AG04449 (cell line): ENCODE measurements around the gene LCTL.
A peak's percentile ranks its signal among the peaks of the same experiment; 100 is the strongest.

Experiments
- CTCF ChIA-PET: fragments of 350-600 bp; formaldehyde crosslinking; extraction: SDS; loops from one replicate; lab custom pipeline; 2021; ENCODE audit warnings: antibody characterized with exemption; lab: Yijun Ruan, JAX
- POLR2A ChIA-PET: fragments of 400-600, 350-600 bp; formaldehyde crosslinking; extraction: SDS; loops from one replicate; lab custom pipeline; 2020; ENCODE audit warnings: antibody characterized with exemption, inconsistent platforms; lab: Yijun Ruan, JAX
- DNase-seq: peaks from one replicate; pipeline ENCODE4 v3.0.0-alpha.2; 2010; ENCODE audit warnings: low read depth, low spot score
- H3K4me3 ChIP-seq: 2 replicates; pipeline ENCODE4 v1.5.1; 2011; ENCODE audit warnings: low read depth, mild to moderate bottlenecking, control low read depth, low read length
- TF ChIP-seq, protein P1 (sequence below): IDR thresholded peaks from one replicate; pipeline ENCODE4 v1.5.1; 2011; ENCODE audit warnings: mild to moderate bottlenecking, moderate library complexity, low read length, control low read depth, inconsistent platforms; ENCODE audit not compliant: insufficient read depth; ENCODE audit errors: missing control alignments

Gene LCTL

DNA sequence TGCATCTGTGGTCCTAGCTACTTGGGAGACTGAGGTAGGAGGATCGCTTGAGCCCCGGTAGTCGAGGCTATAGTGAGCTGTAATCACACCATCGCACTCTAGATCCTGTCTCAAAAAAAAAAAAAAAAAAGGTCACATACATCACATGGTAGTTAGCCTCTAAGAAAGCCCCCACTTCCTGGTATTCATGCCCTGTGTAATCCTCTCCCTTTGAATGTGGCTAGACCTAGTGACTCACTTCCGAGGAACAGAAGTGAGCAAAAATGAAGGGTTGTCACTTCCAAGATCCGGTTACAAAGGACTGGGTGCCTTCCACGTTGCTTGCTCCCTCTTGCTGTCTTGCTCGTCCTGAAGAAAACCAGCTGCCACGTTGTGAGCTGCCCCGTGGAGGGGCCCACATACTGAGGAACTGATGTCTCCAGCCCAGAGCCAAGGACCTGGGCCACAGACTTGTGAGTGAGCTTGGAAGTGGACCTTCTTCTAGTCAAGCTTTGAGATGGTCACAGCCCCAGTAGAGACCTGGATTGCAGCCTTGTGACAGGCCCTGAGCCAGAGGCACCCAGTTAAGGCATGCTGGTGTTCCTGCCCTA, 12.6 kb upstream of the LCTL start:
- no peak for DNase-seq
- POLR2A ChIA-PET: no interaction called here
- CTCF ChIA-PET: interaction anchor here (0.8 to 9.7 kb wide), 3 partner anchors 11 to 274 kb away, joined by 3 to 88 read pairs (median 3); partner anchors contain the start of gene LCTL
- H3K4me3 ChIP-seq: no peak overlapping the region
- TF ChIP-seq, protein P1, sequence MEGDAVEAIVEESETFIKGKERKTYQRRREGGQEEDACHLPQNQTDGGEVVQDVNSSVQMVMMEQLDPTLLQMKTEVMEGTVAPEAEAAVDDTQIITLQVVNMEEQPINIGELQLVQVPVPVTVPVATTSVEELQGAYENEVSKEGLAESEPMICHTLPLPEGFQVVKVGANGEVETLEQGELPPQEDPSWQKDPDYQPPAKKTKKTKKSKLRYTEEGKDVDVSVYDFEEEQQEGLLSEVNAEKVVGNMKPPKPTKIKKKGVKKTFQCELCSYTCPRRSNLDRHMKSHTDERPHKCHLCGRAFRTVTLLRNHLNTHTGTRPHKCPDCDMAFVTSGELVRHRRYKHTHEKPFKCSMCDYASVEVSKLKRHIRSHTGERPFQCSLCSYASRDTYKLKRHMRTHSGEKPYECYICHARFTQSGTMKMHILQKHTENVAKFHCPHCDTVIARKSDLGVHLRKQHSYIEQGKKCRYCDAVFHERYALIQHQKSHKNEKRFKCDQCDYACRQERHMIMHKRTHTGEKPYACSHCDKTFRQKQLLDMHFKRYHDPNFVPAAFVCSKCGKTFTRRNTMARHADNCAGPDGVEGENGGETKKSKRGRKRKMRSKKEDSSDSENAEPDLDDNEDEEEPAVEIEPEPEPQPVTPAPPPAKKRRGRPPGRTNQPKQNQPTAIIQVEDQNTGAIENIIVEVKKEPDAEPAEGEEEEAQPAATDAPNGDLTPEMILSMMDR: no peak

DNA sequence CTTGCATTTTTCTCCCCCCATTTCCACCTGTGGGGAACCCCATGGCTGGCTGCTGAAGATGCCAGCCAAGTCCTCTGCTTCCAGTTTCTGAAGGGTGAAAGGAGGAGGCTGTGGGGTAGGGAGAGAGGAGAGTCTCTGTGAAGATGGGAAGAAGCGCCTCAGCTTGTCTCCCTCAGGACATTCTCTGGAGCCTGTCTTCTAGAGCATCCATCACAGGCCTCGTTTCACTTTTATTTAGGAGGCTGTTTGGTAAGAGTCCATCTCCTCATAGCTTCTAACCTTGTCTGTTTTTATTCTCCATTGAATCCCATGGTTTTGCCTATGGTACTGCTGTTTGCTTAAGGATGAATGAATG, 8.8 kb upstream of the LCTL start:
- peak; percentile 19 for DNase-seq
- no peak overlapping the region for H3K4me3 ChIP-seq
- POLR2A ChIA-PET: interaction anchor here (0.8 kb wide), 1 partner anchor 8 kb away, joined by 3 read pairs; the partner anchor contains the start of gene LCTL
- CTCF ChIA-PET: interaction anchor here (1.1 to 9.7 kb wide), 9 partner anchors 8 to 277 kb away, joined by 3 to 88 read pairs (median 4); partner anchors contain the start of gene LCTL
- TF ChIP-seq, protein P1: no peak

DNA sequence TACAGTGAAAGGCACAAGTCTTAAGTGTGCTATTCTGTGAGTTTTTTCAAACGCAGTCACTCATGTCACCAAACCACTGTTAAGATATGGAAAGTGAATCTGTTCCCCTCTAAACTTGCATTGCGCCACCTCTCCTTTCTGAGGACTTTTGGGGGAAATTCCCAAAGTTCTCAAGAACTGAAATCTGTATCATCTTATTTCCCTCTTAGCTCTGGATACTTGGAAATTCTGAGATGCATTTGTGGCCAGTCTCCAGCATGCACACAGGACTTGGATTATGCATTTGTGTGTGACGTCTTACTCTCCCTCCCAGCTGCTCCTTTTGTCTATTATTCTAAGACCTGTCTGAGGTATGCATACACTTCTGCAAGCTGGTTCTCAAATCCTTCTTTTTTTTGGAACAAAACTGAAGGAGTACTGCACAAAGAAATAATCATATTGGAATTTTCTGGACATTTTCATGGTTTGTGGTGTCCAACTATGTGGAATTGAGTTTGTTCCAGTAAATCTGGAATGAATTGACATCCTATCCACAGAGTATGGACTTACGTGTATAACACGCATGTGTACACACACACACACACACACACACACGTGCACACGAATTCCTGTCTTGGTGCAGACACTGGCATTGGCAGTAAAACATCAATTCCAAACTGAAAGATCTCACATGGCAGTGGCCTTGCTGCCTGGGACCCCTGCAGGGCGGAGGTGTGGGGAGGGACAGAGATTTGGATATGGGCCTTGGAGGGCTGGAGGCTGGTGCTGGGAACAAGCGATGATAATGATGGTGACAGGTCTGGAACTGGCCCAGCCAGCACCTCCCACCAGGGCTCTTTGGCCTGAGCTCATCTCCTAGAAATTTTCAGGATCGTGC, 8.2 kb upstream of the LCTL start:
- DNase-seq: peak; percentile 42
- POLR2A ChIA-PET: interaction anchor here (0.8 kb wide), 1 partner anchor 8 kb away, joined by 3 read pairs; the partner anchor contains the start of gene LCTL
- H3K4me3 ChIP-seq: no peak overlapping the region
- CTCF ChIA-PET: interaction anchor here (1.2 to 9.7 kb wide), 9 partner anchors 7 to 278 kb away, joined by 3 to 88 read pairs (median 4); partner anchors contain the start of genes LCTL and SNAPC5
- TF ChIP-seq, protein P1: no peak

DNA sequence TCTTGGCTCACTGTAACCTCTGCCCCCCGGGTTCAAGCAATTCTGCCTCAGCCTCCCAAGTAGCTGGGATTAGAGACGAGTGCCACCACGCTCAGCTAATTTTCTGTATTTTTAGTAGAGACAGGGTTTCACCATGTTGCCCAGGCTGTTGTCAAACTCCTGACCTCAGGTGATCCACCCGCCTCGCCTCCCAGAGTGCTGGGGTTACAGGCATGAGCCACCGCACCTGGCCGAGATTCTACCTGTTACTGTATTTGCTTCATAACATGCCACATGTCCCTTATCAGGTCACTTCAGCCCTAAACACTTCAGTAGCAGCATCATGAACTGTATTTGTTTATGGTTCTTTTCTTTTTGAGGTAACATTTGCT, 7.5 kb upstream of the LCTL start:
- CTCF ChIA-PET: interaction anchor here (0.9 to 9.7 kb wide), 5 partner anchors 6 to 75 kb away, joined by 3 to 88 read pairs (median 5); partner anchors contain the start of genes LCTL and SNAPC5
- TF ChIP-seq, protein P1: no peak
- no peak for DNase-seq
- POLR2A ChIA-PET: no interaction called here
- H3K4me3 ChIP-seq: no peak overlapping the region

DNA sequence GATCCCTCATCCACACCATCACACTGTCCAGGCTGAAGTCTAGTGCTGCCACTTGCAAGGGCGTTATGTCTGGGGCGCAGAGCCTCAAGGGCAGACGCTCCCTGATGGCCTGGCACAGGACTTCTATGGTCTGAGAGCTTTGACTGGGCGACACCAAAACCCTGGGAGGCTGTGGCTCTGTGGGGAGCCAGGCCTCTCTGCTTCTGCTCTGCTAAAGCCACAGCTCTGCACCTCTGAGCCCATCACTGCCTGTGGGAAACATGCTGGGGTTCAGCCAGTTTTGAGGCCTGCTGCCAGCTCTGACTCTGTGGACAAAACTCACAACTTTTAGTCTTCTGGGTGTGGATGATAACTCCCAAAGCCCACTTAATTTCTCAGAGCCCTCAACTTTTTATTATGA, 6.3 kb upstream of the LCTL start:
- no peak overlapping the region for H3K4me3 ChIP-seq
- TF ChIP-seq, protein P1: no peak
- POLR2A ChIA-PET: interaction anchor here (0.6 kb wide), 1 partner anchor 67 kb away, joined by 3 read pairs; no protein-coding TSS in a partner anchor
- CTCF ChIA-PET: interaction anchor here (0.9 to 2.8 kb wide), 4 partner anchors 47 to 291 kb away, joined by 3 to 15 read pairs (median 5); partner anchors contain the start of gene SNAPC5
- DNase-seq: no peak
